DND-41 (cell line): ENCODE results near the gene SYNE1.

Experiments
- ATAC-seq: fragments of 200-7000 bp; cut with Tn5 transposase; 3 replicates; pipeline ENCODE4 v1.9.1; 2021; ENCODE audit warnings: low read depth; ENCODE audit not compliant: insufficient read depth
- DNase-seq: peaks from one replicate; pipeline ENCODE4 v3.0.0-alpha.2; 2020
- H2AFZ ChIP-seq: 2 replicates; pipeline ENCODE4 v1.6.0; 2012; ENCODE audit warnings: low read depth, low read length
- H3K27ac ChIP-seq: 2 replicates; pipeline ENCODE4 v1.5.1; 2012; ENCODE audit warnings: low read length, inconsistent platforms
- H3K27me3 ChIP-seq: fragments of 200-600 bp; sonication (generic); 2 replicates; pipeline ENCODE4 v1.6.0; 2012; ENCODE audit warnings: low read length, mild to moderate bottlenecking, inconsistent platforms; ENCODE audit not compliant: insufficient read depth, poor library complexity
- H3K36me3 ChIP-seq: 2 replicates; pipeline ENCODE4 v1.5.1; 2012; ENCODE audit warnings: low read length, inconsistent platforms; ENCODE audit not compliant: insufficient read depth
- H3K4me1 ChIP-seq: 2 replicates; pipeline ENCODE4 v1.5.1; 2012; ENCODE audit warnings: mild to moderate bottlenecking, low read length; ENCODE audit not compliant: insufficient read depth
- H3K4me2 ChIP-seq: 2 replicates; pipeline ENCODE4 v1.6.0; 2012; ENCODE audit warnings: mild to moderate bottlenecking, moderate library complexity, low read length, inconsistent platforms; ENCODE audit not compliant: insufficient read depth
- H3K4me3 ChIP-seq, 2 experiments: fragments of 200-600 bp in 1 of 2; shearing (Covaris generic) in 1 of 2; 2 replicates each; pipeline ENCODE4 v1.5.1; 2012 to 2016; ENCODE audit warnings: inconsistent platforms in 2 of 2, low read length in 2 of 2, mild to moderate bottlenecking in 2 of 2, low read depth in 1 of 2, moderate library complexity in 1 of 2
- H3K79me2 ChIP-seq: 2 replicates; pipeline ENCODE4 v1.6.0; 2012; ENCODE audit warnings: low read length, inconsistent platforms; ENCODE audit not compliant: insufficient read depth
- H3K9ac ChIP-seq: 2 replicates; pipeline ENCODE4 v1.6.0; 2012; ENCODE audit warnings: low read depth, mild to moderate bottlenecking, inconsistent platforms, low read length, moderate library complexity
- H3K9me3 ChIP-seq: 2 replicates; pipeline ENCODE4 v1.5.1; 2012; ENCODE audit warnings: low read length, moderate library complexity, mild to moderate bottlenecking, inconsistent platforms; ENCODE audit not compliant: insufficient read depth, severe bottlenecking
- H4K20me1 ChIP-seq: 2 replicates; pipeline ENCODE4 v1.6.0; 2012; ENCODE audit warnings: low read length; ENCODE audit not compliant: insufficient read depth
- EZH2 ChIP-seq: IDR thresholded peaks from 3 replicates; pipeline ENCODE4 v1.6.1; 2012; ENCODE audit warnings: borderline replicate concordance, low read depth, mild to moderate bottlenecking, moderate library complexity, low read length, inconsistent platforms; ENCODE audit not compliant: severe bottlenecking
- TF ChIP-seq, protein P1 (sequence below): IDR thresholded peaks from 2 replicates; pipeline ENCODE4 v1.5.1; 2012; ENCODE audit warnings: borderline replicate concordance, low read length, moderate library complexity, mild to moderate bottlenecking; ENCODE audit not compliant: poor library complexity, severe bottlenecking; ENCODE audit errors: extremely low read depth

SYNE1 gene

DNA sequence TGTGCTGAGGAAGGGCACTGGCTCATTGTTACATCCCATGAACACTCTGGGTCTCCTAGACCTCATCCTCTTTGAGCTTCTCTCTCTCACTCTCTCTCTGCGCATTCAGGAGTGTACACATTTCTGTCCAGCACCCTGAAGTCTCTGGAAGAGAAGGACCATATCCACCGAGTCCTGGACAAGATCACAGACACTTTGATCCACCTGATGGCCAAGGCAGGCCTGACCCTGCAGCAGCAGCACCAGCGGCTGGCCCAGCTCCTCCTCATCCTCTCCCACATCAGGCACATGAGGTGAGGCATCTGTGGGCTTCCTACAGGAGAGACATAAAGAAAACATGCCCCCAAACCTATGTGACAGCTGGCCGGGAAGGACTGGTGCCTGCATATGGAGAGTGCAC is 542.9 kb downstream of the SYNE1 start:
- H3K4me1 ChIP-seq, result no peaks in the 10 kb centered on the region
- H3K9ac ChIP-seq, result no peak overlapping the region
- no peak overlapping the region for H3K4me3 ChIP-seq
- no peak for TF ChIP-seq EZH2
- H3K27me3 ChIP-seq, result no peaks in the 10 kb centered on the region
- no peaks in the 10 kb centered on the region for H3K36me3 ChIP-seq
- H2AFZ ChIP-seq, result no peak overlapping the region
- H3K9me3 ChIP-seq, result no peaks in the 10 kb centered on the region
- H4K20me1 ChIP-seq, result no peaks in the 10 kb centered on the region
- no peaks in the 10 kb centered on the region for H3K79me2 ChIP-seq
- no peak overlapping the region for H3K4me2 ChIP-seq
- DNase-seq, result no peak
- ATAC-seq, result no peak
- H3K27ac ChIP-seq, result no peak overlapping the region

DNA sequence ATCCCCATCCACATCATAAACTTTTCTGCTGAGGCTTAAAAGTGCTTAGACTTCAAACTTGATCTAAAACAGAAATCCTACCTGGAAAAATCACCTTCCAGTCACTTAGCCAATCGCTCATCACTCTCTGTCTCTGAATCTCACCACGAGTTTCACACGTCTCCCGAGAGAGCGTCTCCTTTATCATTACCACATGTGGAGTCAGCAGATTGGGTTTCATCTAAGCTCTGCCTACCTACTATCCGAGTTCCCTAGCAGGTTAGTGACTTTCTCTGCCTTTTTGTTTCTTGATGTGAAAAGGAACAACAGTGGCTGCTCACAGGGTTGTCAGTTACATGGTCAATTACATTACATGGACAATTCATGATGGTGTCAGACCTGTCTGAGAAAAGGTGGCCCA is 543.5 kb downstream of the SYNE1 start:
- no peak for DNase-seq
- no peaks in the 10 kb centered on the region for H3K79me2 ChIP-seq
- no peaks in the 10 kb centered on the region for H3K9me3 ChIP-seq
- H3K27me3 ChIP-seq, result no peaks in the 10 kb centered on the region
- no peak overlapping the region for H3K9ac ChIP-seq
- H4K20me1 ChIP-seq, result no peaks in the 10 kb centered on the region
- H3K4me3 ChIP-seq, result no peak overlapping the region
- no peak for TF ChIP-seq EZH2
- H3K4me2 ChIP-seq, result no peak overlapping the region
- H3K27ac ChIP-seq, result no peak overlapping the region
- H2AFZ ChIP-seq, result no peak overlapping the region
- ATAC-seq, result no peak
- H3K4me1 ChIP-seq, result no peaks in the 10 kb centered on the region
- H3K36me3 ChIP-seq, result no peaks in the 10 kb centered on the region

DNA sequence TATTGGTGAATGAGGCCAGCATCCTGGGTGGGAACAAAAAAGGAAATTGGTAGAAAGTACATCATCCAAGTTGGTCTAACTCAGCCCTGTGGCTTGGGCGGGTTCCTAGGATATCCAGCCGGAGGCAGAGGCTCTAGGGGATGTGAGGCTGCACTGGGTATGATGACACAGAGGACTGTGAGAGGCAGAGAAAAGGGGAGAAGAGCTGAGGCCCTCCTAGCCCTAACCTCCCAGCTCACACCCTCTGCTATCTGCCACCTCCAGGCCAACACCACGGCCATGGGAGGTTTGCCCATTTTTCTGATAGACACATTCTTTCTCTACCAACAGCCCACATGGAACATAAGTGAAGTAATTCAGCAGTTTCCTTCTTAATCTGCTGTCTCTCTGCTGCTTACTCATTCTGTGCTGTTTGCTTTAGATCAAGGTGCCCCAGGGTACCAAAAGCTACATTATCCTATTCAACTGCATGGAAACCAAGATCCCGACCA is 545.3 kb downstream of the SYNE1 start:
- DNase-seq (no peak), ATAC-seq (no peak)
- TF ChIP-seq EZH2, result no peak
- TF ChIP-seq, protein P1, sequence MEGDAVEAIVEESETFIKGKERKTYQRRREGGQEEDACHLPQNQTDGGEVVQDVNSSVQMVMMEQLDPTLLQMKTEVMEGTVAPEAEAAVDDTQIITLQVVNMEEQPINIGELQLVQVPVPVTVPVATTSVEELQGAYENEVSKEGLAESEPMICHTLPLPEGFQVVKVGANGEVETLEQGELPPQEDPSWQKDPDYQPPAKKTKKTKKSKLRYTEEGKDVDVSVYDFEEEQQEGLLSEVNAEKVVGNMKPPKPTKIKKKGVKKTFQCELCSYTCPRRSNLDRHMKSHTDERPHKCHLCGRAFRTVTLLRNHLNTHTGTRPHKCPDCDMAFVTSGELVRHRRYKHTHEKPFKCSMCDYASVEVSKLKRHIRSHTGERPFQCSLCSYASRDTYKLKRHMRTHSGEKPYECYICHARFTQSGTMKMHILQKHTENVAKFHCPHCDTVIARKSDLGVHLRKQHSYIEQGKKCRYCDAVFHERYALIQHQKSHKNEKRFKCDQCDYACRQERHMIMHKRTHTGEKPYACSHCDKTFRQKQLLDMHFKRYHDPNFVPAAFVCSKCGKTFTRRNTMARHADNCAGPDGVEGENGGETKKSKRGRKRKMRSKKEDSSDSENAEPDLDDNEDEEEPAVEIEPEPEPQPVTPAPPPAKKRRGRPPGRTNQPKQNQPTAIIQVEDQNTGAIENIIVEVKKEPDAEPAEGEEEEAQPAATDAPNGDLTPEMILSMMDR, result no peak
- Histone ChIP-seq H2AFZ (no peak overlapping the region), H3K36me3 (no peaks in the 10 kb centered on the region), H3K4me1 (no peaks in the 10 kb centered on the region), H3K4me2 (no peak overlapping the region), H4K20me1 (no peaks in the 10 kb centered on the region), H3K9me3 (no peaks in the 10 kb centered on the region), H3K27ac (no peak overlapping the region), H3K9ac (no peak overlapping the region), H3K79me2 (no peaks in the 10 kb centered on the region), H3K27me3 (no peaks in the 10 kb centered on the region), H3K4me3 (no peak overlapping the region)

DNA sequence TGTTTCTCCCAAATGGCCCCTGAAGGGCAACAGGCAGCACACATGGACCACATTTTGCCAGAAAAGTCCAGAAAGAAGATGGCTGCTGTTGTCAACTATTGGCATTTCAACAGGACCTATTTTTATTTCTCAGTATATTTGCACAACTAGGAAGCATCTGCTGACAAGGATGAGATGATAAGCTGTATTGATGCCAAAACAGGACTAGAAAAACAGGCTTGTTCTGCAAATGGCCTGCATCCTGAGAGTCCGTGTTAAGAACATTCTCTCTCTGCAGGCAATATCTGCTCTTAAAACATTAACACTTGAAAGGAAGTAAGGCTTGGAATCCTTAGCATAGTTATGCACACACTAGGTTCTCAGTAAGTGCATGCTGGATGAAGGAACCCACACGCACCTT is 546.0 kb downstream of the SYNE1 start:
- Histone ChIP-seq H3K9me3 (no peaks in the 10 kb centered on the region), H3K4me2 (no peak overlapping the region), H3K27me3 (no peaks in the 10 kb centered on the region), H2AFZ (no peak overlapping the region), H3K36me3 (no peaks in the 10 kb centered on the region), H3K27ac (no peak overlapping the region), H3K4me3 (no peak overlapping the region), H4K20me1 (no peaks in the 10 kb centered on the region), H3K4me1 (no peaks in the 10 kb centered on the region), H3K79me2 (no peaks in the 10 kb centered on the region), H3K9ac (no peak overlapping the region)
- TF ChIP-seq EZH2, result no peak
- TF ChIP-seq, protein P1, result no peak
- no peak for DNase-seq
- no peak for ATAC-seq
